Subcutaneous adipose tissue (tissue), 4 donors: ENCODE data around the gene MCC. TPM values are rescaled to one million over a fixed set of nuclear protein-coding genes. Genes with fewer than 3 reads are reported as not detected.

ENCODE experiments used
- total RNA-seq, 4 donors: library from RNA; depleted of rRNA; stranded (reverse); fragments of >200 nt; gene quantifications; one replicate each; pipeline ENCODE4 v1.1.0, GENCODE V29; 2016
- TF ChIP-seq, protein P1 (sequence below): fragments of 450-650 bp; IDR thresholded peaks from one replicate; pipeline ENCODE4 v1.5.1; 2016; ENCODE audit warnings: low read depth, mild to moderate bottlenecking, control low read depth, antibody characterized with exemption, moderate library complexity

Gene MCC
- total RNA-seq, 4 donors from 2014 or later: 15.0 to 57.3 (median 23.7) TPM

DNA sequence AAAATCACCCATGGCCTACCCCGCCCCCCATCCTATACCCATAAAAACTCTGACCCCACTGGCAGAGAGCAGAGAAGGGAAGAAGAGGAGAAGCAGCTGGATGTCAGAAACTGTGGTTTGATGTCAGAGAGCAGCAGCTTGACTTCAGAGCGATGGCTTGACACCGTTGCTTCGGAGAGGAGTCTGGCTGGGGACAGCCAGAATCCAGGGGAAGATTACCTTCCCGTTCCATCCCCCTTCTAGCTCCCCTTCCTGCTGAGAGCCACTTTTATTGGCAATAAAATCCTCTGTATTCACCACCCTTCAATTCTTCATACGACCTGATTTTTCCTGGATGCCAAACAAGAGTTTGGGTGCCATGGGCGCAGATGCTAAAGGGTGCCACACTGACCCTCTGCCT lies 373.7 kb downstream of the MCC start:
- TF ChIP-seq, protein P1, sequence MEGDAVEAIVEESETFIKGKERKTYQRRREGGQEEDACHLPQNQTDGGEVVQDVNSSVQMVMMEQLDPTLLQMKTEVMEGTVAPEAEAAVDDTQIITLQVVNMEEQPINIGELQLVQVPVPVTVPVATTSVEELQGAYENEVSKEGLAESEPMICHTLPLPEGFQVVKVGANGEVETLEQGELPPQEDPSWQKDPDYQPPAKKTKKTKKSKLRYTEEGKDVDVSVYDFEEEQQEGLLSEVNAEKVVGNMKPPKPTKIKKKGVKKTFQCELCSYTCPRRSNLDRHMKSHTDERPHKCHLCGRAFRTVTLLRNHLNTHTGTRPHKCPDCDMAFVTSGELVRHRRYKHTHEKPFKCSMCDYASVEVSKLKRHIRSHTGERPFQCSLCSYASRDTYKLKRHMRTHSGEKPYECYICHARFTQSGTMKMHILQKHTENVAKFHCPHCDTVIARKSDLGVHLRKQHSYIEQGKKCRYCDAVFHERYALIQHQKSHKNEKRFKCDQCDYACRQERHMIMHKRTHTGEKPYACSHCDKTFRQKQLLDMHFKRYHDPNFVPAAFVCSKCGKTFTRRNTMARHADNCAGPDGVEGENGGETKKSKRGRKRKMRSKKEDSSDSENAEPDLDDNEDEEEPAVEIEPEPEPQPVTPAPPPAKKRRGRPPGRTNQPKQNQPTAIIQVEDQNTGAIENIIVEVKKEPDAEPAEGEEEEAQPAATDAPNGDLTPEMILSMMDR: no peak

DNA sequence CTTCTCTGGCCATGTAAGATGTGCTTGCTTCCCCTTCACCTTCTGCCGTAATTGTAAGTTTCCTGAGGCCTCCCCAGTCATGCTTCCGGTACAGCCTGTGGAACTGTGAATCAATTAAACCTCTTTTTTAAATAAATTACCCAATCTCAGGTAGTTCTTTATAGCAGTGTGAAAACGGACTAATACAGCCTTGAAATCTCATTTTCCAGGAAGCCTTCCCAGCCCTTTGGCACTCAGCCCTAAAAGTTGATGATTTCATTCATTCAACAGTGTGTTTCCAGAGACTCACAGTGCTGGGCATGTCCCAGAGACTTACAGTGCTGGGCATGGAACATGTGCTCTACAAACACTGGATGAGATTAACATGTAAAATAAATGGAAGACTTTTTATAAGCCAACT lies 375.8 kb downstream of the MCC start:
- TF ChIP-seq, protein P1: no peak

DNA sequence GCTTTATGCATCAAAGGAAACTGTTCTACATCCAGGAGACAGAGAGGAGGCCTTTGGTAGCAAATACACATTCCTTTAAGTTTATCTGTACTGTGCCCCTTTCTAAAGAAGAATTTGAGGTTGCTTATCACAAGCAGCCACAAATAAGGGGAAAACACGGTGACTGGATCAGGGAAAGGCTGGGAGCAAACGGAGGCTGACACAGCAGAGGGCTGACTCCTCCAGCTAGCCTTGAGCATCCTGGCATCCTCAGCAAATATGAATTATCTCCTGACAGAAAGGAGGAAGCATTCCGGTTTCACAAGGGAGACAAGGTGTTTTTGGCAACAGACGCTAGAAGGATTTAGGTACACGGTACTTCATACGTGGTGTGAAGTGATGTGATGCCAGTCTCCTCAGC lies 378.1 kb downstream of the MCC start:
- TF ChIP-seq, protein P1: no peak

DNA sequence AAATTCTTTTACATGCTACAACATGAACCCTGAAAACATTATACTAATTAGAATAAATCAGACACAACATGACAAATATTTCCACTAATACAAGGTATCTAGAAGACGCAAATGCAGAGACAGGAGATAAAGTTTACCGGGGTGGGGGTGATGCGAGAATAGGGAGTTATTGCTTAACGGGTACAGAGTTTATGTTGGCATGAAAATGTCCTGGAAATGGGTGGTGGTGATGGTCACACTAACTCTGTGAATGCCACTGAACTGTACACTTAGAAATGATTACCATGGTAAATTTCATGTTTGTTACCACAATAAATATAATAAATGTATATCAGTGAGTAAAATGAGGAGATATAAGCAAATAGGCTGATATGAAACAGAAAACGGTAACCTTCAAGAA lies 378.9 kb downstream of the MCC start:
- TF ChIP-seq, protein P1: no peak

DNA sequence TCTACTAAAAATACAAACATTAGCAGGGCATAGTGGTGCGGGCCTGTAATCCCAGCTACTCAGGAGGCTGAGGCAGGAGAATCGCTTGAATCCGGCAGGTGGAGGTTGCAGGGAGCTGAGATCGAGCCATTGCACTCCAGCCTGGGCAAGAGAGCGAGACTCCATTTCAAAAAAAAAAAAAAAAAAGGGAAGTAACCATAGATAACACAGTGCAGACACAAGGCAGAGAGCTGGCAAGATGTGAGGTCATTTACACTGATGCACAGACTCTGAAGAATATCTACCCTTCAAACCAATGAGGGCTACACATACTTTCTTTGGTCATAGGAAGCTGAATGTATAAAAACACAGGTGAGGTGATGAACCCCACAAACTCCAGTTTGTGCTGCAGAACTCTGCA lies 379.8 kb downstream of the MCC start:
- TF ChIP-seq, protein P1: no peak

DNA sequence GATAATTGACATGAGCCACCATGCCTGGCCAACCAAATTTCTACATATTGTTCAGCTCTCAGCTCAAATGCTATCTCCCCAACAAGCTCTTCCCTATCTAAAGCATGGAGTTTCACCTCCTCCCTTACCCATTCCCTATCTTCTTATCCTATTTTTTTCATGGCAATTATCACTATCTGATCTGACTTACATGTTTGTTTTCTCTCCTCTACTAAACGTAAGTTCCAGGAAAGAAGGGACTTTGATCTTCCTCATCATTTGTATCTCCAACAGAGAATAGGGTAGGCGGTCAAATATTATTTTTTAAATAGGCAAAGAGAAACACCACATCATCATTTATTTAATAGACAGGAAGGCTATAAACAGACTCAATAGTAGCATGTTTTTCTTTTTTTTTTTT lies 381.4 kb downstream of the MCC start:
- TF ChIP-seq, protein P1: no peak

DNA sequence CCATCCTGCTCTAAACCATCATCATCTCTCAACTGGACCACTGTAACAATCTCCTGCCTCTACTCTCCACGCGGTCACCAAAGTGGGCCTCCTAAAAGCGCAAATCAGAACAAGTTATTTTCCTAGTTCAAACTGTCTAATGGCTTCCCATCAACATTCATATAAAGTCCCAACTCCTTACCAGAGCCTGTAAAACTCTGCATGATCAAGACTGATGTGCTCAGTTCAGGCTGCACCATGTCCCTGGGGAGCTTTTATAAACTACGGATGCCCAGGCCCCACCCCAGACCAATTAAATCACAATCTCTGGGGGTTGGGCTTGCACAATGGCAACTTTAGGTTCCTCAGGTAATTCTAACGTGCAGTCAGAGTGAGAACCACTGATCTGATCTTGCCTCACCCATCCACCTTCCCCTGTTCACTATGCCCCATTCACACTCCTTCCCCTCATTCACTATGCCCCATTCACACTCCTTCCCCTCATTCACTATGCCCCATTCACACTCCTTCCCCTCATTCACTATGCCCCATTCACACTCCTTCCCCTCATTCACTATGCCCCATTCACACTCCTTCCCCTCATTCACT lies 382.5 kb downstream of the MCC start:
- TF ChIP-seq, protein P1: no peak

DNA sequence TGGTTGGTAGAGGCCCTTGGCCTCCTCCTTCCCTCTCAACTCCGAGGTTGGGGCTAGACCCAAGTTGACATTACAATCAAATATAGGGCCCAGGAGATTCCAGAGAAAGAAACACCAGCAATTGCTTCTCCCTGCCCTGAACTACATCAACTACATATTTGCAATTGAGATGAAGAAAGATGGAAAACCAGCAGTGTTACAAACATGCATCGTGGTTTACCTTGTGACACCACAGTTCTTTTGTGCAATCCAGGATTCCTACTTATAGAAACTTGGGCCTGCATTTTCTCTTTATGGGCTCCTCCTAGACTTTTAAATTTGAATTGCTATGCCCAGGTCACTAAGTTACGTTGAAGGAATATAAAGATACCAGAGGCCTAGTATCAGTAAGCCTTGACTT lies 384.9 kb downstream of the MCC start:
- TF ChIP-seq, protein P1: no peak
